GM21390 (cell line): ENCODE results near the gene NLRP6.
A peak's percentile ranks its signal among the peaks of the same experiment; 100 is the strongest.
"Not testable (repeated sequence)": the region's sequence is repeated elsewhere in the genome, so short reads cannot be mapped to it uniquely, and the experiment has no call there.

ENCODE experiments used
- ATAC-seq: cut with Tn5 transposase; IDR thresholded peaks from one replicate; pipeline ENCODE4 v1.9.1; 2021; ENCODE audit not compliant: unreplicated experiment

The NLRP6 gene

GRCh38 chr11:306645-307371 lies 28.6 kb downstream of the NLRP6 start:
- ATAC-seq, result no peak

GRCh38 chr11:307766-308708 lies 29.8 kb downstream of the NLRP6 start, which contains the start of gene IFITM2:
TSS of gene IFITM2 (plus strand) at chr11:307816. CDS start at chr11:308193, 377 bp downstream.
- ATAC-seq, result not testable (repeated sequence)

DNA sequence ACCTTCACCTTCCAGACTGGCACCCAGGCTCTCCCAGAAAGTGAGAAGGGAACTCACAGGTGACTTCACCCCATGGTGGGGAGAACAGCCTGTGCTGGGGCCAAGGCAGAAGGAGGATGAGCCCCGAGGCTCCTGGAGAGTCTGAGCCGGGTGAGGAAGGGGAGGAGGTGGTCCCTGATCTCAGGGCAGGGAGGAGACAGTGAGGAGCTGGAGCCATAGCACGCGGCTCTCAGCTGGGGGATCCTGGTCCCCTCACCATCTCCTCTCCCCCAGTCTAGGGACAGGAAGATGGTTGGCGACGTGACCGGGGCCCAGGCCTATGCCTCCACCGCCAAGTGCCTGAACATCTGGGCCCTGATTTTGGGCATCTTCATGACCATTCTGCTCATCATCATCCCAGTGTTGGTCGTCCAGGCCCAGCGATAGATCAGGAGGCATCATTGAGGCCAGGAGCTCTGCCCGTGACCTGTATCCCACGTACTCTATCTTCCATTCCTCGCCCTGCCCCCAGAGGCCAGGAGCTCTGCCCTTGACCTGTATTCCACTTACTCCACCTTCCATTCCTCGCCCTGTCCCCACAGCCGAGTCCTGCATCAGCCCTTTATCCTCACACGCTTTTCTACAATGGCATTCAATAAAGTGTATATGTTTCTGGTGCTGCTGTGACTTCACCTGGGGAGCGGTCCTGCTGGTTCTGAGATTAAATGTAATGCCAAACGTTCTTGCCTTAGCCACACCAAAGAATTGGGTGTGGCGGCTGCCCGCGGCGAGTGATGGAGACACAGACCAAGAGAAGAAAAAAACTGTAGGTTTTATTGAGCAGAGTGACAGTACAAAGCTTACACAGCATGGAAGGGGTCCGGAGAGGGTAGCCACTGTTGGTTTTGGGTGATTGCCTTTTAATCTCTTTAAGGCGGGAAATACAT lies 30.8 kb downstream of the NLRP6 start:
- not testable (repeated sequence) for ATAC-seq

DNA sequence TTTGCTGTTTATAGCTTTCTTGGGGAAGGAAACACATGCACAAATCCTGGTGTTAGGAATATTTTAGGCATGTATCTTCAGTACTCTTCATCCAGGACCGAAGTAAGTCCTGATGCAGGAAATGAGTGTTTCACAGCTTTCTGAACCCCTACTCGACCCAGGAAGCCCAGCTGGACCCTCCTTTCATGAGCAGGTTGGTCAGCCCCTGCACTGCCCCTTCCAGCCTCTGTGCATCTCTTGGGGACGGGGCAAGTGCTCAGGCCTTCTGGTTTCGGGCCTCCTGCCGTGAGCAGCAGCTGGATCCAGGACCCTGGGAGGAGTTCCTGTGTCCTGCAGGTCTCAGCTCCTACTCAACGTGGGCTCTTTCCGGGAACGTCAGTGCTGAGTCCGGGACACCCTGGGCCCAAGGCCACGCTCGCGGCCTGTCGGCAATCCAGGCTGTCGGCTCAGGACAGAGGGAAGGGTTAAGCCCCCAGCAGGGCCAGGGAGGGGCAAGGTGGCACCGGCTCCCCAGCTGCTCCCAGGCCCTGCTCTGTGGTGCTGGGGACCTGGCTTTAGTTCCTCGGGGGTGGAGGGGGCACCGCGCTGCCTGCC lies 31.9 kb downstream of the NLRP6 start:
- not testable (repeated sequence) for ATAC-seq

DNA sequence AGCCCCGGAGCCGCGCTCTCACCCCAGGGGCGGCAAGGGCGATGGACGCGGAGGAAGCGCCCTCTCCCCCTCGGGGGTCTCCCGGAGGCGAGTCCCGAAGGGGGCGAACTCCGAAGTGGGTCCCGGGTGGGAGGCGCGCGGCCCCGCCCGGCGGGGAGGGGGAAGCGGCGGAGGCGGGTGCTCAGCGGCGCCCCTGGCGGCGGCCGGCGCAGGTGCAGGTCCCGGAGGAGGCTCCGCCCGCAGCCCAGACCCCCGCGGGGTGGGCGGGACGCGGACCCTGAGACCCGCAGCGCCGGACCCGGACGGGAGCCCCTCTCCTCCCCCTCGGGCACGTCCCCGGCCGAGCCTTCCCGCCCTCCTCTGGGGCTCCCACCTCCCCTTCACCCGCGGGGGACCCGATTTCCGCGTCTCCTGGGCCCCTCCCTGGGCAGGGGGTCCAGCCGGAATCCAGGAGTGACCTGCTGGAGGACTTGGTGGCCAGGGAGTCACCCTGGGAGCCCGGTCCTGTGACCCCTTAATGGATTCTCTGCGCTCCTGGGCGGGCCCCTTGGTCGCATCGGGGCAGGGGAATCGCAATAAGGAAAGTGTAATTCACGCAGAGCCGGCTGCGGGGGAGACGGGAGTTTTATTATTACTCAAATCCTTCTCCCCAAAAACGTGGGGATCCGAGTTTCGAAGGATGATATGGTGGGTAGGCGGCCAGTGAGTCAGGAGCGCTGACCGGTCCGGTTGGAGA lies 33.0 kb downstream of the NLRP6 start:
- ATAC-seq, result not testable (repeated sequence)

- no peak for ATAC-seq
Measured at GRCh38 chr11:312092-312816, 34.0 kb downstream of the NLRP6 start.

GRCh38 chr11:313304-313786 lies 35.1 kb downstream of the NLRP6 start:
- ATAC-seq, result no peak

- ATAC-seq, result peak; percentile 34
Measured at GRCh38 chr11:313787-314553, 35.8 kb downstream of the NLRP6 start, which contains the start of gene IFITM1. TSS of gene IFITM1 (plus strand) at chr11:314040. CDS start at chr11:314171, 131 bp downstream.

- ATAC-seq, result not testable (repeated sequence)
Measured at GRCh38 chr11:314554-314875, 36.3 kb downstream of the NLRP6 start.

- ATAC-seq, result no peak
Measured at GRCh38 chr11:315051-315481, 36.9 kb downstream of the NLRP6 start.

DNA sequence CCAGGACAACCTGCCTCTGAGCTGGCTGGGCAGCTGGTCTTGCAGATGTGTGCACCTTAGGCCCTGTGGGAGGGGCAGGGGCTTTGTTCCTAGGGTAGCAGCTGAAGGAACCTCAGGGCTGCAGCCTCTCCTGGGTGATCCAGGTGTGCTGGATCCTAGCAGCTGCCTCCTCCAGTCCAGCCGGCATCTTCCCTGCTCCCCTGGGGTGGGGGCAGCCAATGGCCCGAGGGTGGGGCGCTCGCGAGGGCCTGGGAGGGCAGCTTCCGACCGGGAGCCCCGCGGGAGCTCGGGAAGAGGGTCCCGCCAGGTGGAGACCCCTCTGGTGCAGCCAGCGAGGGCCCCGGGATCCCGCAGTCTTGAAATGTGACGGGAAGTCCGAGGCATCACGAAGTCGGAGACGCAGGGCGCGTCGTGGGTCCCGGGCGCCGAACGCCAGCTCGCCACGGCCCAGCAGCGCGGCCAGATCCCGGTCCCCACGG lies 37.3 kb downstream of the NLRP6 start:
- ATAC-seq, result no peak

DNA sequence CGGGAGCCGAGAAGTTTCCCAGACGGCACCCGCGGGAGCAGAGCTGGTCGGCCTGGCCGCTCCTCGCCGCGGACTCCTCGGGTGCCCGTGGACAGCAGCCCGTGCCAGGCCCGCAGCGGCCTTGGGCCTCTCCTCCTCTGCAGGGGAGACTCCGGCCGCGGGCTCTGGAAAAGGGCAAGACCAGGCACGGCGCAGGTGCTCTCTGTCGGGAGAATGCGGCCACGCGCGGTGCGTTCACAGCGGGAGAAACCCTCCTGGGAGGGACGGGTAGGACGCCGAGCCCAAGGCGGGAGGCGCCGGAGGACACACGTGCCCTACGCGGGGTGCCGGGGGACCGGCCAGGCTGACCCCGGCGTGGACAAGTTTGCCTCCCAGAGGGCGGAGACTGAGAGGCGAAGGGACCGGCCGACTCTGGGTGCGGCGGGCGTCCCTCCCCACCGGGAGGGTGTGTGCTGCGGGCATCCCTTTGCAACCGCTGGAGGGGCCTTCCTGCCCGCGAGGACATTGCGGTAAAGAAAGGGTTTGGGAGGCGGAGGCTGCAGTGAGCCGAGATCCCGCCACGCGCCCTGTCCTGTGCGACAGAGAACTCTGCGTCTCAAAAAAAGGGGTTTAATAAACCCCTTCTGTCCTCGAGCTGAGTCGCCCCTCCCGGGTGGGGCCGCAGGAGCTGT lies 38.0 kb downstream of the NLRP6 start:
- no peak for ATAC-seq

- ATAC-seq, result no peak
Measured at GRCh38 chr11:316891-317301, 38.7 kb downstream of the NLRP6 start.

- not testable (repeated sequence) for ATAC-seq
Measured at GRCh38 chr11:317668-318404, 39.6 kb downstream of the NLRP6 start.

- peak; percentile 50 for ATAC-seq
Measured at GRCh38 chr11:318405-319120, 40.4 kb downstream of the NLRP6 start.
